Hepatocyte (in vitro differentiated cells): ENCODE measurements around the gene ZNF281. TPM values are rescaled to one million over a fixed set of nuclear protein-coding genes. Genes with fewer than 3 reads are reported as not detected.

Experiments
- DNase-seq: peaks from one replicate; pipeline ENCODE4 v3.0.0-alpha.2; 2016; ENCODE audit warnings: low spot score
- H2AFZ ChIP-seq: fragments of 200-600 bp; sonication (generic); 2 replicates; pipeline ENCODE4 v1.6.0; 2016; ENCODE audit warnings: antibody characterized with exemption, mild to moderate bottlenecking
- H3K27ac ChIP-seq: fragments of 200-600 bp; sonication (generic); 2 replicates; pipeline ENCODE4 v1.5.1; 2016; ENCODE audit warnings: mild to moderate bottlenecking
- H3K27me3 ChIP-seq: fragments of 200-600 bp; sonication (generic); 2 replicates; pipeline ENCODE4 v1.6.1; 2016
- H3K36me3 ChIP-seq: fragments of 200-600 bp; sonication (generic); replicated peaks from 2 replicates; pipeline ENCODE4 v1.5.1; 2016; ENCODE audit warnings: low read depth; ENCODE audit not compliant: insufficient read depth
- H3K4me1 ChIP-seq: fragments of 200-600 bp; sonication (generic); 2 replicates; pipeline ENCODE4 v1.5.1; 2016; ENCODE audit warnings: mild to moderate bottlenecking, moderate library complexity; ENCODE audit not compliant: insufficient read depth
- H3K4me2 ChIP-seq: fragments of 200-600 bp; sonication (generic); 2 replicates; pipeline ENCODE4 v1.6.0; 2016
- H3K4me3 ChIP-seq: fragments of 200-600 bp; sonication (generic); 2 replicates; pipeline ENCODE4 v1.5.1; 2016; ENCODE audit warnings: mild to moderate bottlenecking
- H3K79me2 ChIP-seq: fragments of 200-600 bp; sonication (generic); 2 replicates; pipeline ENCODE4 v1.6.0; 2017; ENCODE audit warnings: mild to moderate bottlenecking
- H3K9me2 ChIP-seq: fragments of 200-600 bp; sonication (generic); replicated peaks from 2 replicates; pipeline ENCODE4 v1.6.0; 2017; ENCODE audit warnings: mild to moderate bottlenecking; ENCODE audit not compliant: insufficient read depth
- H3K9me3 ChIP-seq: fragments of 200-600 bp; sonication (generic); 2 replicates; pipeline ENCODE4 v1.5.1; 2016; ENCODE audit warnings: low read depth, mild to moderate bottlenecking
- H4K20me1 ChIP-seq: fragments of 200-600 bp; sonication (generic); 2 replicates; pipeline ENCODE4 v1.6.0; 2016; ENCODE audit warnings: mild to moderate bottlenecking; ENCODE audit not compliant: insufficient read depth, poor library complexity, severe bottlenecking
- CTCF ChIP-seq: fragments of 200-600 bp; sonication (generic); IDR thresholded peaks from 2 replicates; pipeline ENCODE4 v1.5.1; 2016; ENCODE audit warnings: antibody characterized with exemption, mild to moderate bottlenecking; ENCODE audit not compliant: poor library complexity
- EZH2 ChIP-seq: fragments of 200-600 bp; sonication (generic); IDR thresholded peaks from 2 replicates; pipeline ENCODE4 v1.6.1; 2016; ENCODE audit warnings: antibody characterized with exemption, mild to moderate bottlenecking, borderline replicate concordance
- EZH2phosphoT487 ChIP-seq: fragments of 200-600 bp; sonication (generic); IDR thresholded peaks from one replicate; pipeline ENCODE4 v1.6.1; 2018; ENCODE audit warnings: antibody characterized with exemption, mild to moderate bottlenecking, low read depth, moderate library complexity; ENCODE audit not compliant: unreplicated experiment, severe bottlenecking
- WGBS: methylation state at CpG from one replicate; pipeline ENCODE4 v1.1.6; 2016; ENCODE audit warnings: low lambda C conversion rate; ENCODE audit errors: missing lambda C conversion rate; 5-methylcytosine and 5-hydroxymethylcytosine counted together
- polyA plus RNA-seq: library from polyadenylated mRNA; unstranded; fragments of >200 nt; fragmentation: Nextera tagmentation; extraction: Ambion mirVana; gene quantifications from 2 replicates; pipeline ENCODE4 v1.2.1, GENCODE V29; 2016
- total RNA-seq: library from RNA; depleted of rRNA; stranded (reverse); fragments of >200 nt; gene quantifications from 2 replicates; pipeline ENCODE4 v1.2.3, GENCODE V29; 2014

ZNF281 gene
- total and polyA plus RNA-seq, 2 experiments from 2014 or later: 19.2 to 26.6 TPM

- no peak overlapping the region for H2AFZ ChIP-seq
These were observed 44.6 kb upstream of the ZNF281 start for GRCh38 chr1:200454425-200454824.

GRCh38 chr1:200453553-200453905 is 43.7 kb upstream of the ZNF281 start:
- H3K79me2 ChIP-seq: no peaks in the 10 kb centered on the region
- no peak for DNase-seq
- H3K4me2 ChIP-seq: no peak overlapping the region
- no peaks in the 10 kb centered on the region for H3K36me3 ChIP-seq
- no peak overlapping the region for H2AFZ ChIP-seq
- no peaks in the 10 kb centered on the region for H3K9me3 ChIP-seq
- no peak overlapping the region for H3K4me3 ChIP-seq
- no peaks in the 10 kb centered on the region for H3K4me1 ChIP-seq
- H3K27me3 ChIP-seq: no peaks in the 10 kb centered on the region
- no peaks in the 10 kb centered on the region for H3K9me2 ChIP-seq
- no peak for TF ChIP-seq EZH2phosphoT487
- TF ChIP-seq EZH2: no peak
- TF ChIP-seq CTCF: no peak
- no peak overlapping the region for H3K27ac ChIP-seq
- 77% methylated on average over 3 of the region's 3 CpGs for WGBS
- H4K20me1 ChIP-seq: no peaks in the 10 kb centered on the region

More at GRCh38 chr1:200454425-200454824, 44.6 kb upstream of the ZNF281 start:
- Histone ChIP-seq H3K4me2 (no peak overlapping the region), H4K20me1 (no peaks in the 10 kb centered on the region), H3K9me2 (no peaks in the 10 kb centered on the region), H3K4me1 (no peaks in the 10 kb centered on the region), H3K79me2 (no peaks in the 10 kb centered on the region), H3K36me3 (no peaks in the 10 kb centered on the region), H3K27me3 (no peaks in the 10 kb centered on the region), H3K4me3 (no peak overlapping the region), H3K9me3 (no peaks in the 10 kb centered on the region), H3K27ac (no peak overlapping the region)
- 75% methylated on average over 5 of the region's 5 CpGs for WGBS
- TF ChIP-seq EZH2 (no peak), EZH2phosphoT487 (no peak), CTCF (no peak)
- DNase-seq: no peak

- Histone ChIP-seq H4K20me1 (no peaks in the 10 kb centered on the region), H3K27ac (no peak overlapping the region), H2AFZ (no peak overlapping the region), H3K27me3 (no peaks in the 10 kb centered on the region), H3K9me3 (no peaks in the 10 kb centered on the region), H3K79me2 (no peaks in the 10 kb centered on the region), H3K4me2 (no peak overlapping the region), H3K9me2 (no peaks in the 10 kb centered on the region), H3K36me3 (no peaks in the 10 kb centered on the region), H3K4me1 (no peaks in the 10 kb centered on the region), H3K4me3 (no peak overlapping the region)
- WGBS: 74% methylated on average over 8 of the region's 8 CpGs
- no peak for DNase-seq
- TF ChIP-seq EZH2 (no peak), EZH2phosphoT487 (no peak), CTCF (no peak)
These were observed 43.2 kb upstream of the ZNF281 start for GRCh38 chr1:200452850-200453552.
